Hematopoietic multipotent progenitor cell treated with erythropoietin and hydrocortisone succinate and interleukin-3 and kit ligand, for 8 days (in vitro differentiated cells): ENCODE measurements around the gene TM2D3.

ENCODE experiments used
- DNase-seq: peaks from one replicate; pipeline ENCODE4 v3.0.0-alpha.2; 2015

TM2D3 gene

GRCh38 chr15:101652098-101652785, at the start of gene TM2D3:
TM2D3 (minus strand) TSS chr15:101652381; CDS start chr15:101652361, 20 bp downstream.
- peak; percentile 91 for DNase-seq

GRCh38 chr15:101698314-101698713, 46.1 kb upstream of the TM2D3 start:
- DNase-seq: no peak

- no peak for DNase-seq
These were observed 45.3 kb upstream of the TM2D3 start for GRCh38 chr15:101697488-101697887.

GRCh38 chr15:101696829-101697228, 44.6 kb upstream of the TM2D3 start:
- no peak for DNase-seq

GRCh38 chr15:101694261-101694660, 42.1 kb upstream of the TM2D3 start:
- DNase-seq: no peak

- DNase-seq: no peak
These were observed 40.8 kb upstream of the TM2D3 start for GRCh38 chr15:101692801-101693598.

GRCh38 chr15:101689901-101690300, 37.7 kb upstream of the TM2D3 start:
- DNase-seq: no peak

GRCh38 chr15:101686718-101687117, 34.5 kb upstream of the TM2D3 start:
- DNase-seq: no peak

GRCh38 chr15:101684877-101685276, 32.7 kb upstream of the TM2D3 start:
- no peak for DNase-seq

- DNase-seq: no peak
These were observed 32.2 kb upstream of the TM2D3 start for GRCh38 chr15:101684384-101684783.

GRCh38 chr15:101679806-101680205, 27.6 kb upstream of the TM2D3 start:
- no peak for DNase-seq

- no peak for DNase-seq
These were observed 24.7 kb upstream of the TM2D3 start for GRCh38 chr15:101676921-101677329.

GRCh38 chr15:101675796-101676582, 23.8 kb upstream of the TM2D3 start:
- no peak for DNase-seq

- no peak for DNase-seq
These were observed 22.8 kb upstream of the TM2D3 start for GRCh38 chr15:101675015-101675414.

- no peak for DNase-seq
These were observed 20.1 kb upstream of the TM2D3 start for GRCh38 chr15:101672298-101672697.

GRCh38 chr15:101669744-101670143, 17.6 kb upstream of the TM2D3 start:
- DNase-seq: no peak

GRCh38 chr15:101667881-101668280, 15.7 kb upstream of the TM2D3 start:
- no peak for DNase-seq

GRCh38 chr15:101664303-101664913, 12.2 kb upstream of the TM2D3 start:
- DNase-seq: peak; percentile 33

- no peak for DNase-seq
These were observed 10.0 kb upstream of the TM2D3 start for GRCh38 chr15:101662203-101662602.

GRCh38 chr15:101660005-101660404, 7.8 kb upstream of the TM2D3 start:
- DNase-seq: no peak

- DNase-seq: peak; percentile 76
These were observed 6.0 kb upstream of the TM2D3 start for GRCh38 chr15:101657968-101658784.

GRCh38 chr15:101657171-101657570, 5.0 kb upstream of the TM2D3 start:
- no peak for DNase-seq
